Kidney (tissue), 14 donors: ENCODE results near the gene CYP2W1. TPM values are rescaled to one million over a fixed set of nuclear protein-coding genes. Genes with fewer than 3 reads are reported as not detected.
A peak's percentile ranks its signal among the peaks of the same experiment; 100 is the strongest.
"Not testable (repeated sequence)": the region's sequence is repeated elsewhere in the genome, so short reads cannot be mapped to it uniquely, and the experiment has no call there.

ENCODE experiments used
- DNase-seq, 5 donors: peaks; one replicate each; pipeline ENCODE4 v3.0.0-alpha.2; 2013 to 2020
- FAIRE-seq: peaks from 2 replicates; lab custom pipeline; 2012; peaks lifted over from hg19 to GRCh38; lab: Jason Lieb, UNC
- H3K27ac ChIP-seq, 2 donors: one replicate each; pipeline ENCODE4 v1.7.0; 2013; ENCODE audit warnings: low read depth in 2 of 2, low read length in 2 of 2, inconsistent platforms in 1 of 2
- H3K27me3 ChIP-seq: one replicate; pipeline ENCODE4 v1.7.1; 2013; ENCODE audit warnings: low read length, inconsistent platforms; ENCODE audit not compliant: control insufficient read depth, insufficient read depth
- H3K36me3 ChIP-seq, 3 donors: one replicate each; pipeline versions ENCODE4 v1.7.0 to v1.7.1; 2013; ENCODE audit warnings: low read length in 3 of 3, control low read depth in 1 of 3, inconsistent platforms in 1 of 3; ENCODE audit not compliant: insufficient read depth in 3 of 3, control insufficient read depth in 2 of 3
- H3K4me1 ChIP-seq, 3 donors: one replicate each; pipeline versions ENCODE4 v1.7.0 to v1.7.1; 2013; ENCODE audit warnings: low read length in 3 of 3, inconsistent platforms in 1 of 3, low read depth in 1 of 3; ENCODE audit not compliant: control insufficient read depth in 2 of 3, insufficient read depth in 2 of 3
- H3K4me3 ChIP-seq, 3 donors: one replicate each; pipeline versions ENCODE4 v1.7.0 to v1.8.1; 2013; ENCODE audit warnings: low read length in 3 of 3, control low read depth in 1 of 3, inconsistent platforms in 1 of 3
- H3K9ac ChIP-seq, 3 donors: one replicate each; pipeline versions ENCODE4 v1.7.0 to v1.7.1; 2013; ENCODE audit warnings: low read length in 3 of 3, control low read depth in 1 of 3, inconsistent platforms in 1 of 3
- H3K9me3 ChIP-seq, 3 donors: one replicate each; pipeline versions ENCODE4 v1.7.0 to v1.7.1; 2013; ENCODE audit warnings: low read length in 3 of 3, control low read depth in 1 of 3, inconsistent platforms in 1 of 3; ENCODE audit not compliant: control insufficient read depth in 2 of 3, insufficient read depth in 1 of 3
- CTCF ChIP-seq: IDR thresholded peaks from 3 replicates; pipeline ENCODE4 v1.5.1; 2012; ENCODE audit warnings: mild to moderate bottlenecking, moderate library complexity, borderline replicate concordance; ENCODE audit not compliant: insufficient read depth; ENCODE audit errors: extremely low read depth
- intact Hi-C: fragments of 100-400 bp; cut with DNase I; formaldehyde crosslinking; loops from one replicate; pipeline ENCODE4 v1.11.1; 2022
- polyA plus RNA-seq: library from polyadenylated mRNA; stranded (reverse); fragments of 350-450 nt; fragmentation: Illumina TruSeq; extraction: RNeasy Lipid Tissue Mini Kit (QIAGEN cat#74804); gene quantifications from one replicate; pipeline ENCODE4 v1.2.3, GENCODE V29; 2014; ENCODE audit warnings: low read depth, low replicate concordance; ENCODE audit not compliant: insufficient read depth
- total RNA-seq: library from RNA; stranded (reverse); fragmentation: NEBNext Ultra II Directional; extraction: Animal tissue kit (Norgen Biotek cat#: 25700); gene quantifications from one replicate; pipeline ENCODE4 v1.2.1, GENCODE V29; 2021
- donor health status: control.
- donor health status: control.
- donor health status: control.
- donor health status: control.
- donor health status: control.
- donor health status: DM: yes; HTN: yes; CAD: no.
- donor health status: Normal renal cell carcinoma (clear cell type).

The CYP2W1 gene
- total and polyA plus RNA-seq, 2 donors from 2014 or later: 0.13 to 0.17 TPM

- FAIRE-seq (no peak), DNase-seq (no peak)
- intact Hi-C loops: loop anchor here (10.0 kb wide), 1 partner anchor 175 kb away; no protein-coding TSS in a partner anchor
- no peaks in the 10 kb centered on the region for H3K36me3 ChIP-seq
- H3K9me3 ChIP-seq: no peaks in the 10 kb centered on the region
- no peak overlapping the region for H3K4me3 ChIP-seq
- H3K9ac ChIP-seq: no peak overlapping the region
- no peak overlapping the region for H3K27ac ChIP-seq
- TF ChIP-seq CTCF: no peak
- no peaks in the 10 kb centered on the region for H3K27me3 ChIP-seq
- no peaks in the 10 kb centered on the region for H3K4me1 ChIP-seq
Observed at GRCh38 chr7:999149-999879, 16.3 kb downstream of the CYP2W1 start.

GRCh38 chr7:999941-1000935 is 17.3 kb downstream of the CYP2W1 start:
- intact Hi-C loops: loop anchor here (10.0 kb wide), 1 partner anchor 175 kb away; no protein-coding TSS in a partner anchor
- H3K9ac ChIP-seq: no peak overlapping the region
- no peak overlapping the region for H3K27ac ChIP-seq
- H3K4me1 ChIP-seq: no peaks in the 10 kb centered on the region
- no peak for FAIRE-seq
- no peaks in the 10 kb centered on the region for H3K36me3 ChIP-seq
- H3K9me3 ChIP-seq: no peaks in the 10 kb centered on the region
- TF ChIP-seq CTCF: no peak
- H3K4me3 ChIP-seq: no peak overlapping the region
- H3K27me3 ChIP-seq: no peaks in the 10 kb centered on the region
- peak in 1 of 5 donors; percentile 42 for DNase-seq

- H3K9ac ChIP-seq, H3K36me3 ChIP-seq, H3K4me3 ChIP-seq, FAIRE-seq, intact Hi-C loops, H3K9me3 ChIP-seq, H3K27me3 ChIP-seq, H3K27ac ChIP-seq, H3K4me1 ChIP-seq: not testable (repeated sequence)
- DNase-seq: peak in 1 of 5 donors; percentile 61
Observed at GRCh38 chr7:1001069-1001770, 18.2 kb downstream of the CYP2W1 start.

- DNase-seq, intact Hi-C loops, H3K9me3 ChIP-seq, H3K36me3 ChIP-seq, H3K4me1 ChIP-seq, FAIRE-seq, H3K4me3 ChIP-seq, H3K27ac ChIP-seq, H3K9ac ChIP-seq, H3K27me3 ChIP-seq: not testable (repeated sequence)
Observed at GRCh38 chr7:1002026-1002425, 19.0 kb downstream of the CYP2W1 start.

GRCh38 chr7:1002445-1002844 is 19.5 kb downstream of the CYP2W1 start:
- FAIRE-seq, H3K27ac ChIP-seq, DNase-seq, H3K27me3 ChIP-seq, H3K4me1 ChIP-seq, H3K9ac ChIP-seq, H3K36me3 ChIP-seq, H3K9me3 ChIP-seq, H3K4me3 ChIP-seq, intact Hi-C loops: not testable (repeated sequence)
